Measurements from ENCODE around the gene LRIG3. TPM values are rescaled to one million over a fixed set of nuclear protein-coding genes. Genes with fewer than 3 reads are reported as not detected.

LRIG3 gene
- total and polyA plus RNA-seq, 4 donors, result 6.5 to 111 (median 22.1) TPM

- DNase-seq, result no peak
- Histone ChIP-seq H3K9ac (ENCODE audit: insufficient read depth in 1 of 2, low read length in 2 of 2) (no peak overlapping the region), H3K4me1 (ENCODE audit: control insufficient read depth in 5 of 5, insufficient read depth in 5 of 5, low read length in 5 of 5) (no peaks in the 10 kb centered on the region), H3K9me3 (ENCODE audit: control insufficient read depth in 4 of 4, insufficient read depth in 3 of 4, low read length in 3 of 4) (no peaks in the 10 kb centered on the region), H3K27me3 (ENCODE audit: control insufficient read depth in 3 of 3, insufficient read depth in 3 of 3, low read length in 2 of 3) (no peaks in the 10 kb centered on the region), H3K4me3 (no peak overlapping the region), H3K36me3 (ENCODE audit: control insufficient read depth in 4 of 4, insufficient read depth in 4 of 4, low read length in 4 of 4) (no peaks in the 10 kb centered on the region), H3K27ac (ENCODE audit: low read depth in 1 of 2, low read length in 1 of 2) (no peak overlapping the region)
- no peak for ATAC-seq (ENCODE audit: insufficient read depth, low FRiP score)
- 95 to 99% methylated on average over 3 of the region's 3 CpGs for WGBS, 2 donors
- no peak for TF ChIP-seq CTCF (IDR thresholded peaks at IDR 0.05; ENCODE audit: control extremely low read depth, extremely low read depth)
These were observed 22.8 kb upstream of the LRIG3 start for GRCh38 chr12:58943079-58943478.

- ATAC-seq (ENCODE audit: insufficient read depth, low FRiP score) (no peak), DNase-seq (no peak)
- Histone ChIP-seq H3K4me3 (no peak overlapping the region), H3K27me3 (ENCODE audit: control insufficient read depth in 3 of 3, insufficient read depth in 3 of 3, low read length in 2 of 3) (no peaks in the 10 kb centered on the region), H3K9ac (ENCODE audit: insufficient read depth in 1 of 2, low read length in 2 of 2) (no peak overlapping the region), H3K4me1 (ENCODE audit: control insufficient read depth in 5 of 5, insufficient read depth in 5 of 5, low read length in 5 of 5) (no peaks in the 10 kb centered on the region), H3K9me3 (ENCODE audit: control insufficient read depth in 4 of 4, insufficient read depth in 3 of 4, low read length in 3 of 4) (no peaks in the 10 kb centered on the region), H3K27ac (ENCODE audit: low read depth in 1 of 2, low read length in 1 of 2) (no peak overlapping the region), H3K36me3 (ENCODE audit: control insufficient read depth in 4 of 4, insufficient read depth in 4 of 4, low read length in 4 of 4) (no peaks in the 10 kb centered on the region)
- WGBS, 2 donors, result 85 to 94% methylated on average over 2 of the region's 2 CpGs
- no peak for TF ChIP-seq CTCF (IDR thresholded peaks at IDR 0.05; ENCODE audit: control extremely low read depth, extremely low read depth)
These were observed 22.0 kb upstream of the LRIG3 start for GRCh38 chr12:58942345-58942744.

GRCh38 chr12:58939399-58940100, 19.2 kb upstream of the LRIG3 start:
- DNase-seq (no peak), ATAC-seq (ENCODE audit: insufficient read depth, low FRiP score) (no peak)
- Histone ChIP-seq H3K9me3 (ENCODE audit: control insufficient read depth in 4 of 4, insufficient read depth in 3 of 4, low read length in 3 of 4) (no peaks in the 10 kb centered on the region), H3K36me3 (ENCODE audit: control insufficient read depth in 4 of 4, insufficient read depth in 4 of 4, low read length in 4 of 4) (no peaks in the 10 kb centered on the region), H3K4me1 (ENCODE audit: control insufficient read depth in 5 of 5, insufficient read depth in 5 of 5, low read length in 5 of 5) (no peaks in the 10 kb centered on the region), H3K27me3 (ENCODE audit: control insufficient read depth in 3 of 3, insufficient read depth in 3 of 3, low read length in 2 of 3) (no peaks in the 10 kb centered on the region), H3K9ac (ENCODE audit: insufficient read depth in 1 of 2, low read length in 2 of 2) (no peak overlapping the region), H3K4me3 (no peak overlapping the region), H3K27ac (ENCODE audit: low read depth in 1 of 2, low read length in 1 of 2) (no peak overlapping the region)
- TF ChIP-seq CTCF (IDR thresholded peaks at IDR 0.05; ENCODE audit: control extremely low read depth, extremely low read depth), result no peak
- WGBS, 2 donors, result 89 to 90% methylated on average over 6 of the region's 6 CpGs

GRCh38 chr12:58938440-58938839, 18.1 kb upstream of the LRIG3 start:
- WGBS, 2 donors, result 84 to 90% methylated on average over 2 of the region's 2 CpGs

More at GRCh38 chr12:58938440-58938839, 18.1 kb upstream of the LRIG3 start:
- no peaks in the 10 kb centered on the region for H3K27me3 ChIP-seq (ENCODE audit: control insufficient read depth in 3 of 3, insufficient read depth in 3 of 3, low read length in 2 of 3)
- peak in 1 of 3 donors; percentile 24 for DNase-seq
- no peaks in the 10 kb centered on the region for H3K9me3 ChIP-seq (ENCODE audit: control insufficient read depth in 4 of 4, insufficient read depth in 3 of 4, low read length in 3 of 4)
- no peak overlapping the region for H3K4me3 ChIP-seq
- ATAC-seq (ENCODE audit: insufficient read depth, low FRiP score), result no peak
- no peak overlapping the region for H3K9ac ChIP-seq (ENCODE audit: insufficient read depth in 1 of 2, low read length in 2 of 2)
- no peaks in the 10 kb centered on the region for H3K36me3 ChIP-seq (ENCODE audit: control insufficient read depth in 4 of 4, insufficient read depth in 4 of 4, low read length in 4 of 4)
- no peak for TF ChIP-seq CTCF (IDR thresholded peaks at IDR 0.05; ENCODE audit: control extremely low read depth, extremely low read depth)
- H3K27ac ChIP-seq (ENCODE audit: low read depth in 1 of 2, low read length in 1 of 2), result no peak overlapping the region
- H3K4me1 ChIP-seq (ENCODE audit: control insufficient read depth in 5 of 5, insufficient read depth in 5 of 5, low read length in 5 of 5), result no peaks in the 10 kb centered on the region
